GM19193 (cell line): ENCODE data around the gene AVEN.
A peak's percentile ranks its signal among the peaks of the same experiment; 100 is the strongest.

ENCODE experiments used
- POLR2A ChIP-seq: IDR thresholded peaks from 4 replicates; pipeline ENCODE4 v1.6.1; 2011; ENCODE audit not compliant: insufficient read depth, insufficient read length; ENCODE audit errors: extremely low read depth

Gene AVEN

DNA sequence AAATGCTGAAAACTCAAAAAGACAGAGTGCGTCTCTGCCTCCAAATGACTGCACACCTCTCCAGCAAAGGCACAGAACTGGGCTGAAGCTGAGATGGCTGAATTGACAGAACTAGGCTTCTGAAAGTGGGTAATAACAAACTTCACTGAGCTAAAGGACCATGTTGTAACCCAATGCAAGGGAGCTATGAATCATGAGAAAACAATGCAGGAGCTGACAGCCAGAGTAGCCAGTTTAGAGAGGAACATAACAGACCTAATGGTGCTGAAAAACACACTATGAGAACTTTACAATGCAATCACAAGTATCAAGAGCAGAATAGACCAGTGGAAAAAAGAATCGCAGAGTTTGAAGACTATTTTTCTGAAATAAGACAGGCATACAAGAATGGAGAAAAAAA, 10.1 kb upstream of the AVEN start:
- TF ChIP-seq POLR2A, result no peak

GRCh38 chr15:34047893-34048775, 9.1 kb upstream of the AVEN start:
- no peak for TF ChIP-seq POLR2A

- no peak for TF ChIP-seq POLR2A
Measured at GRCh38 chr15:34046471-34047145, 7.6 kb upstream of the AVEN start.

GRCh38 chr15:34043813-34044212, 4.8 kb upstream of the AVEN start:
- no peak for TF ChIP-seq POLR2A

DNA sequence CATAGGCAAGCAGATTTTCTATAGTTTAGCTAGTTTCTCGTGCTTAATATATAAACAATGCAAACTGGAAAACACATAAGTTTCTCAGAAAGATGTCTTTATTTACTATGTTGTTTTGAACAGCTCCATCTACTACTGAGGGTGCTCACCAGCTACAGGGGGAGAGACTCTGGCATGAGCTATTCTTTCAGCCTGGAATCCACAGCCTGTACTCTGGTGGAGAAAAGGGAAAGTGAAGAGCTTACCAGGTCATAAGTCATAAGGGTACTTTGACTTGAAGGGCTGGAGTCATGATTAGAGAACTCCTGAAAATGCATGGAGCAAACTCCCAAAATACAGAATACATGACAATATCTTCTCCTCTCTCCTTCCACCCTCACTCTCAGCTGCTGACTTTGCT, 4.4 kb upstream of the AVEN start:
- TF ChIP-seq POLR2A, result no peak

GRCh38 chr15:34039790-34040113, 748 bp upstream of the AVEN start:
- no peak for TF ChIP-seq POLR2A

GRCh38 chr15:34038023-34038870, 757 bp downstream of the AVEN start:
- peak; percentile 84 for TF ChIP-seq POLR2A

DNA sequence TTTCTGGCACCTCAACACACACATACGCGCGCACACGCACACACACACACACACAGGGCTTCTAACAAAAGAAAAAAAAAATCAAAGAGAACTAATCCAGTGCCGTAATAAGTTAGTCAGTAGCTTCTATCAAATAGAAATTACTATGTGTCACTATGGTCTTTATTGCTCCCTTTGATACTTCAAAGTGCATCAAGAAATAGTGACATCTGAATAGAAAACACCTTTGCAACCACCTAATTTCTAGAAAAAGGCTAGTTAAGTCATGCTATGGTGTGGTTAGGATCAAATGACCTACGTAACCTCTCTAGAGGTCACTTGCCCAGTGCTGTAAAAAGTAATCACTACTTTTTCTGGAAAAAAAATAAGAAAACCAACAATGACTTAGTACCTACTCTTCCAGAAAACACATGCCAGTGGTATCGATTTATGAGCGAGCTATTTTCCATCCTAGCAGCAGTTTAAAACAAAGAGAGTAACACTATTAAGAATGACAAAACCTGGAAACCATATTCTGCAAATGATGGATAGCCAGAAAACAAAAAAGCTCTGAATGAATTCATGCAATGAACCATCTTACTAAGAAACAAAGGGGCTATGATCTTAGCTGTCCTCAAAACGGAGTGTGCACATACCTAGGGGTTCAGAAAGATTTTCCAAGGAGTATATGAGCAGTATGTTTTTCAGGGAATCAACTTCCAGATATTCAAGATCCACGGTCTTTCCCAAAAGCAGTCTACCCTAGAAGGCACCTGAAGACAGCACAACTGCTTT, 6.8 kb downstream of the AVEN start:
- no peak for TF ChIP-seq POLR2A

- no peak for TF ChIP-seq POLR2A
Measured at GRCh38 chr15:34027606-34028005, 11.4 kb downstream of the AVEN start.

- TF ChIP-seq POLR2A, result no peak
Measured at GRCh38 chr15:34025252-34025651, 13.8 kb downstream of the AVEN start.

GRCh38 chr15:34023907-34024306, 15.1 kb downstream of the AVEN start:
- TF ChIP-seq POLR2A, result no peak

- no peak for TF ChIP-seq POLR2A
Measured at GRCh38 chr15:34019369-34019990, 19.5 kb downstream of the AVEN start.

DNA sequence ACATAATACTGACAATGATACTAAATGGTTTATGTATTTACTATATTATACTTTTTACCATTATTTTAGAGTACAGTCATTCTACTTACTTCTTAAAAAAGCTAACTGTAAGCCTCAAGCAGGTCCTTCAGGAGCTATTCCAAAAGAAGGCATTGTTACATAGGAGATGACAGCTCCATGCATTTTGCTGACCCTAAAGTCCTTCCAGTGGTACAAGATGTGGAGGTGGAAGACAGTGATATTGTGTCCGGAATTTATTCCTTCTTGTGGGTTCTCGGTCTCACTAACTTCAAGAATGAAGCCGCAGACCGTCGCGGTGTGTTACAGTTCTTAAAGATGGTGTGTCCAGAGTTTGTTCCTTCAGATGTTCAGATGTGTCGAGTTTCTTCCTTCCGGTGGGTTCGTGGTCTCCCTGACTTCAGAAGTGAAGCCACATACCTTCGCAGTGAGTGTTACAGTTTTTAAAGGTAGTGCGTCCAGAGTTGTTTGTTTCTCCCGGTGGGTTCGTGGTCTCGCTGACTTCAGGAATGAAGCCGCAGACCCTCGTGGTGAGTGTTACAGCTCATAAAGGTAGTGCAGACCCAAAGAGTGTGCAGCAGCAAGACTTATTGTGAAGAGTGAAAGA, 20.9 kb downstream of the AVEN start:
- no peak for TF ChIP-seq POLR2A

GRCh38 chr15:34014556-34014955, 24.4 kb downstream of the AVEN start:
- TF ChIP-seq POLR2A, result no peak

DNA sequence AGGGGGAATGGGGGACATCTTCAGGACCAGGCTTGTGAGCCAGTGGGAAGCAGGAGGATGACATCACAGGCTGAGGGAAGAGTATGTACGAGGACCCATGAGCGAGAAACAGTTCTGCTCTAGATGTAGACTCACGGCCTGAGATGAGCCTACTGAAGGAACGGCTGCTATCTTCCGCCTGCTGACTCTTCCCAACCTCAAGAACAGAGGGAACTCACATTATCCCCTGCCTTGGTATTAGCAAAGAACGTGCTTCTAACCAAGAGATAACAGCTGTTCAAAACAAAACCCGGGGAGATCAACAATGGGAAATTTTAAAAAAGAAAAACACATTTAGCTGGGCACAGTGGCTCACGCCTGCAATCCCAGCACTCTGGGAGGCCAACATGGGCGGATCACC, 25.3 kb downstream of the AVEN start:
- no peak for TF ChIP-seq POLR2A
